Stimulated activated CD4-positive, alpha-beta T cell treated with anti-CD3 and anti-CD28 coated beads, Interleukin-1b, Interleukin-23, amount 100 ng/mL, for 4 hours (primary cell): ENCODE measurements around the gene PFKM.

Source experiments
- DNase-seq, 2 donors: peaks; one replicate each; pipeline ENCODE4 v3.0.0-alpha.2; 2020; ENCODE audit warnings: low read depth in 2 of 2

Gene PFKM

GRCh38 chr12:48157018-48157888 is 38.1 kb downstream of the PFKM start, which contains the start of gene ASB8:
TSS of gene ASB8 (minus strand) at chr12:48157515. CDS start at chr12:48153496, 4,019 bp downstream.
- DNase-seq = peak; percentile 98 to 99

GRCh38 chr12:48157889-48158370 is 38.8 kb downstream of the PFKM start:
- no peak for DNase-seq

GRCh38 chr12:48160046-48160445 is 40.9 kb downstream of the PFKM start:
- DNase-seq = no peak

- DNase-seq = no peak
Measured at GRCh38 chr12:48160807-48161206, 41.6 kb downstream of the PFKM start.

- DNase-seq = no peak
Measured at GRCh38 chr12:48163150-48163747, 44.1 kb downstream of the PFKM start.

- DNase-seq = no peak
Measured at GRCh38 chr12:48164451-48164850, 45.3 kb downstream of the PFKM start.

GRCh38 chr12:48165089-48165981 is 46.2 kb downstream of the PFKM start:
- DNase-seq = peak in 1 of 2 donors; percentile 41

GRCh38 chr12:48169011-48169410 is 49.8 kb downstream of the PFKM start:
- DNase-seq = no peak

- no peak for DNase-seq
Measured at GRCh38 chr12:48175613-48176416, 56.7 kb downstream of the PFKM start.

GRCh38 chr12:48176417-48176751 is 57.2 kb downstream of the PFKM start:
- no peak for DNase-seq

- DNase-seq = no peak
Measured at GRCh38 chr12:48177982-48178381, 58.8 kb downstream of the PFKM start.

GRCh38 chr12:48179466-48179865 is 60.3 kb downstream of the PFKM start:
- DNase-seq = no peak

- no peak for DNase-seq
Measured at GRCh38 chr12:48180424-48180823, 61.3 kb downstream of the PFKM start.

GRCh38 chr12:48180857-48181495 is 61.8 kb downstream of the PFKM start:
- no peak for DNase-seq

- DNase-seq = no peak
Measured at GRCh38 chr12:48182631-48183030, 63.5 kb downstream of the PFKM start.

GRCh38 chr12:48183091-48183875 is 64.1 kb downstream of the PFKM start, which contains the start of gene CCDC184:
TSS of gene CCDC184 (plus strand) at chr12:48183644. CDS start at chr12:48184123, 479 bp downstream.
- peak; percentile 50 to 59 for DNase-seq

GRCh38 chr12:48183876-48184548 is 64.8 kb downstream of the PFKM start:
- peak in 1 of 2 donors; percentile 11 for DNase-seq

- DNase-seq = no peak
Measured at GRCh38 chr12:48184549-48184922, 65.4 kb downstream of the PFKM start.
